Ovary (tissue), 9 donors: ENCODE data around the gene ME1. TPM values are rescaled to one million over a fixed set of nuclear protein-coding genes. Genes with fewer than 3 reads are reported as not detected.

Experiments
- DNase-seq, 5 donors: peaks; one replicate each; pipeline ENCODE4 v3.0.0-alpha.2; 2019 to 2020
- H3K27ac ChIP-seq, 2 donors: fragments of 200-600 bp; one replicate each; pipeline versions ENCODE4 v1.5.1 to v1.8.0; 2019 to 2022
- H3K27me3 ChIP-seq: fragments of 200-600 bp; one replicate; pipeline ENCODE4 v1.8.0; 2022
- H3K36me3 ChIP-seq: fragments of 200-600 bp; sonication (generic); one replicate; pipeline ENCODE4 v1.5.1; 2019
- H3K4me1 ChIP-seq: one replicate; pipeline ENCODE4 v1.8.1; 2013; ENCODE audit warnings: mild to moderate bottlenecking, moderate library complexity; ENCODE audit not compliant: insufficient read depth
- H3K4me3 ChIP-seq: fragments of 200-600 bp; sonication (generic); one replicate; pipeline ENCODE4 v1.5.1; 2017
- H3K9me3 ChIP-seq, 2 donors: fragments of 200-600 bp in 1 of 2; sonication (generic) in 1 of 2; one replicate each; pipeline versions ENCODE4 v1.5.1 to v1.8.1; 2013 to 2019; ENCODE audit warnings: mild to moderate bottlenecking in 1 of 2, moderate library complexity in 1 of 2
- EP300 ChIP-seq: sonication (generic); formaldehyde crosslinking; IDR thresholded peaks from one replicate; pipeline ENCODE4 v1.6.1; 2017; ENCODE audit warnings: antibody characterized with exemption
- POLR2A ChIP-seq: fragments of 450-650 bp; IDR thresholded peaks from one replicate; pipeline ENCODE4 v1.6.1; 2017; ENCODE audit warnings: antibody characterized with exemption, mild to moderate bottlenecking, moderate library complexity
- WGBS, 3 donors: extraction: QIAGEN DNeasy Blood & Tissue Kit in 1 of 3; methylation state at CpG; one replicate each; pipeline versions ENCODE4 v1.1.5 to v1.1.7; 2013 to 2017; 5-methylcytosine and 5-hydroxymethylcytosine counted together
- intact Hi-C, 4 donors: fragments of 100-400 bp; cut with DNase I; formaldehyde crosslinking; loops; one replicate each; pipeline versions ENCODE4 v1.11.0 to v1.15.1; 2022 to 2023
- polyA plus RNA-seq, 2 donors: library from polyadenylated mRNA; stranded (reverse); fragments of 200-250 nt in 1 of 2; fragments of 350-450 nt in 1 of 2; fragmentation: Illumina TruSeq in 1 of 2; extraction: RNeasy Lipid Tissue Mini Kit (QIAGEN cat#74804) in 1 of 2; gene quantifications; one replicate each; pipeline ENCODE4 v1.2.3, GENCODE V29; 2013 to 2014
- total RNA-seq, 7 donors: library from RNA; depleted of rRNA in 2 of 7; stranded (reverse); fragments of >200 nt in 2 of 7; fragmentation: NEBNext Ultra II Directional in 3 of 7; extraction: Animal tissue kit (Norgen Biotek cat#: 25700) in 3 of 7; gene quantifications; one replicate each; pipeline versions ENCODE4 v1.1.0 to v1.2.4, GENCODE V29; 2016 to 2023
- TF ChIP-seq, protein P1 (sequence below), 3 donors: fragments of 450-650 bp in 2 of 3; fragments of 200-600 bp in 1 of 3; IDR thresholded peaks; one replicate each; pipeline versions ENCODE4 v1.5.1 to v1.8.0; 2016 to 2022; ENCODE audit warnings: antibody characterized with exemption in 3 of 3, mild to moderate bottlenecking in 1 of 3
- donor health status: DM: no; HTN: no; CAD: no; lungs with moderate emphysema.
- donor health status: DM: no; HTN: no; CAD: no.
- donor health status: Bipolar disorder and iron deficiency.
- donor health status: DM: yes; HTN: yes; CAD: no.
- donor health status: DM: no; HTN: no; CAD: no.
- donor health status: DM: yes; HTN: yes; CAD: no.

The ME1 gene
- total and polyA plus RNA-seq, 9 donors: 7.5 to 19.6 (median 14.9) TPM

DNA sequence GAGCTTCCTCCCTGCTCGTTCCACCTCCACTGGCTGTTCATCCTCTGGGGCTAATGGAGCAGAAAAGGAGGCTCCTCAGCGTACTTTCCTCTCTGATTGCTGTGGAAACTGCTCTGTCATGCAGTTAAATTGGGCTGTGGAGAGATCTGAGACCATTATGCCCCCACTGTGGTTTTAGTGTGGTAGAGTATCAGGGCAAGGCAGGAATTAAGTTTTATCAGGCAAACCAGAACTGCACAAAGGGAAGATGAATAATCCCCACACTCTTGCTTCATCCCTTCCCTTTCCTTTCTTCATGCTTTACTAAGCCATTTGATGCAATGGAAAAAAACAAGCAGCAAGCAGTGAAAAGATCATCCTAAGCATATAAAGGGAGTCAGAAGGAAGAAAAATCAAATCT, 11.9 kb upstream of the ME1 start:
- Histone ChIP-seq H3K36me3 (no peaks in the 10 kb centered on the region), H3K4me1 (no peaks in the 10 kb centered on the region), H3K27me3 (no peaks in the 10 kb centered on the region), H3K27ac (no peak overlapping the region), H3K4me3 (no peak overlapping the region), H3K9me3 (no peaks in the 10 kb centered on the region)
- TF ChIP-seq, protein P1, sequence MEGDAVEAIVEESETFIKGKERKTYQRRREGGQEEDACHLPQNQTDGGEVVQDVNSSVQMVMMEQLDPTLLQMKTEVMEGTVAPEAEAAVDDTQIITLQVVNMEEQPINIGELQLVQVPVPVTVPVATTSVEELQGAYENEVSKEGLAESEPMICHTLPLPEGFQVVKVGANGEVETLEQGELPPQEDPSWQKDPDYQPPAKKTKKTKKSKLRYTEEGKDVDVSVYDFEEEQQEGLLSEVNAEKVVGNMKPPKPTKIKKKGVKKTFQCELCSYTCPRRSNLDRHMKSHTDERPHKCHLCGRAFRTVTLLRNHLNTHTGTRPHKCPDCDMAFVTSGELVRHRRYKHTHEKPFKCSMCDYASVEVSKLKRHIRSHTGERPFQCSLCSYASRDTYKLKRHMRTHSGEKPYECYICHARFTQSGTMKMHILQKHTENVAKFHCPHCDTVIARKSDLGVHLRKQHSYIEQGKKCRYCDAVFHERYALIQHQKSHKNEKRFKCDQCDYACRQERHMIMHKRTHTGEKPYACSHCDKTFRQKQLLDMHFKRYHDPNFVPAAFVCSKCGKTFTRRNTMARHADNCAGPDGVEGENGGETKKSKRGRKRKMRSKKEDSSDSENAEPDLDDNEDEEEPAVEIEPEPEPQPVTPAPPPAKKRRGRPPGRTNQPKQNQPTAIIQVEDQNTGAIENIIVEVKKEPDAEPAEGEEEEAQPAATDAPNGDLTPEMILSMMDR (IDR thresholded peaks at IDR 0.05): no peak
- no peak for TF ChIP-seq POLR2A
- no peak for TF ChIP-seq EP300
- DNase-seq: no peak
- 85 to 91% (median 85%) methylated on average over 2 of the region's 2 CpGs for WGBS, 3 donors
- intact Hi-C loops: no loop called here

DNA sequence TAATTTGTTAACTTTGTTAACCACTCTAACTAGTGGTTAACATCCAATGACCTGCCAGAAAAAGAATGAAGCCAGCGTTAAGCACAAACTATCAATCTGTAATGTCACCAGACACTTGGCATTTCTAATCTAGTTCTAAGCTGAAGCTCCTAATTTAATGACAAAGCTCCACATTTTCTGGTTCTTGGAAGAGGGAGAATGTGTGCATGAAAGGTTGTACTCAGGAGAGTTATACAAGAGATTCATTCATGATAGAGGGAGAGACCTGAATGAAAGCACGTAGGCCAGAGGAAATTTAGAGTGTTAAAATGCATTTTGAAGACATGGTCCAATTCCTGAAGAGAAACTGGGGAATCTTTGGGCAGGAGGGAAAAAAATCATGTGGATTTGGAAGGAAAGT, 8.3 kb upstream of the ME1 start:
- no peak for DNase-seq
- no peaks in the 10 kb centered on the region for H3K9me3 ChIP-seq
- no peaks in the 10 kb centered on the region for H3K36me3 ChIP-seq
- TF ChIP-seq POLR2A (no peak), EP300 (no peak)
- TF ChIP-seq, protein P1 (IDR thresholded peaks at IDR 0.05): no peak
- H3K4me1 ChIP-seq: no peaks in the 10 kb centered on the region
- no peak overlapping the region for H3K4me3 ChIP-seq
- intact Hi-C loops: no loop called here
- H3K27me3 ChIP-seq: no peaks in the 10 kb centered on the region
- H3K27ac ChIP-seq: no peak overlapping the region
- 61 to 70% (median 64%) methylated on average over 2 of the region's 2 CpGs for WGBS, 3 donors

DNA sequence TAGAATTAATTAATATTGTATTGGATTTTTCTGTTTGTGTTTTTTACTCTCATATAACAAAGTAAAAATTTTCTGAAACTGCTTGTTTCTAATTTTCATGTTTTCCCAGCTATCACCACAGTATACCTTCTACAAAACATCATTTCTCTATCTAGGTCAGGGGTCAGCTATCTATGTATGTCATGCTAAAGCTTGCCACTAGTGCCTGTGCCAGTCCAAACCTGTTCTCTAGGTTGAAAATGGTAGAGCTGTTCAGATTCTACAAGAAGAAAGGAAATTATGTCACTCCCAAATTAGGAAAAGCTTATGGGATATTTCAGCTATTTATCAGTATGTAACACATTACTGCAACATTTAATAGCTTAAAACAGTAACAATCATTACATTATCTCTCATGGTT, 5.8 kb upstream of the ME1 start:
- no peaks in the 10 kb centered on the region for H3K27me3 ChIP-seq
- H3K4me3 ChIP-seq: no peak overlapping the region
- no peaks in the 10 kb centered on the region for H3K36me3 ChIP-seq
- TF ChIP-seq POLR2A (no peak), EP300 (no peak)
- TF ChIP-seq, protein P1 (IDR thresholded peaks at IDR 0.05): no peak
- H3K4me1 ChIP-seq: no peaks in the 10 kb centered on the region
- H3K27ac ChIP-seq: no peak overlapping the region
- H3K9me3 ChIP-seq: no peaks in the 10 kb centered on the region
- intact Hi-C loops: no loop called here
- DNase-seq: no peak

DNA sequence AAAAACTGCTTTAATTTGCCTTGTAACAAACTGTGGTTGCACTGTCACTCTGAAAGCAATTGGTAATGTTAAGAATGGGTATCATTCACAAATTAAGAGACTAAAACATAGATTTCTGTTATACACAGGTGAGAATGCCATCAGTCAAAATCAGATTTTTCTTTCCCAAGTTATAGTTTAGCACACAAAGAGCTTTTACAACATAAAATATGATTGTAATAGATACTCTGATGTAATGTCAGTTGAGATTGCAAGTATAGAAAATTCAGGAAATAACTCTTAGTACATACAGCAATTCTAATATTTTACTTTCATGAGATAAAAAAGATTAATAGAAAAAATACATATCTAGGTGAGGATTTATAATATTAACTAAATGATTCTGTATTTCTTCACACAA, 2.3 kb upstream of the ME1 start:
- Histone ChIP-seq H3K27ac (no peak overlapping the region), H3K36me3 (no peaks in the 10 kb centered on the region), H3K27me3 (no peaks in the 10 kb centered on the region), H3K9me3 (no peaks in the 10 kb centered on the region), H3K4me1 (no peaks in the 10 kb centered on the region), H3K4me3 (no peak overlapping the region)
- TF ChIP-seq EP300 (no peak), POLR2A (no peak)
- TF ChIP-seq, protein P1 (IDR thresholded peaks at IDR 0.05): no peak
- intact Hi-C loops: no loop called here
- DNase-seq: no peak

DNA sequence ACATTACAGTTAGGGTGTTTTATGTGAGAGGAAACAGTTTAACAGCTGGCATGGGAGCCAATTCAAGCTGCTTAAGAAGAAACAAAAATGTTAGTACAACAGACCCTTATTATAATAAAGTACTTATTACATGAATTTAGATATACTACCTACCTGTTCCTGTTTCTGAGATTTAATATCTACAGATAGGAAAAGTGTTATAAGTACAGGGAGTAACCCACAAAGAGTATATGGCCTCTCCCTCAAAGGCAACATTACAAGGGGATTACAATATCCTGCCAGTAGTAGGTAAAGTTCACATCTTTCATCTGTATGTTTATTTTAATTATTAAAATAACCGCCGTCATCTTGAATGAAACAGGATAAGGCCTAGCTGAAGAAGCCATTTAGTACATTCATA, 1.8 kb upstream of the ME1 start:
- intact Hi-C loops: no loop called here

More for the DNA sequence above, 1.8 kb upstream of the ME1 start:
- Histone ChIP-seq H3K36me3 (no peaks in the 10 kb centered on the region), H3K4me3 (no peak overlapping the region), H3K27ac (no peak overlapping the region), H3K9me3 (no peaks in the 10 kb centered on the region), H3K4me1 (no peaks in the 10 kb centered on the region), H3K27me3 (no peaks in the 10 kb centered on the region)
- TF ChIP-seq EP300: no peak
- no peak for TF ChIP-seq POLR2A
- TF ChIP-seq, protein P1 (IDR thresholded peaks at IDR 0.05): no peak
- DNase-seq: no peak
- 87 to 91% (median 88%) methylated on average over 2 of the region's 2 CpGs for WGBS, 3 donors
